GM18502 (cell line): ENCODE results near the gene RALGPS1.
A peak's percentile ranks its signal among the peaks of the same experiment; 100 is the strongest.
"Not testable (repeated sequence)": the region's sequence is repeated elsewhere in the genome, so short reads cannot be mapped to it uniquely, and the experiment has no call there.

Source experiments
- ATAC-seq: cut with Tn5 transposase; IDR thresholded peaks from one replicate; pipeline ENCODE4 v1.9.1; 2021; ENCODE audit warnings: mild to moderate bottlenecking; ENCODE audit not compliant: unreplicated experiment, poor library complexity

Gene RALGPS1

DNA sequence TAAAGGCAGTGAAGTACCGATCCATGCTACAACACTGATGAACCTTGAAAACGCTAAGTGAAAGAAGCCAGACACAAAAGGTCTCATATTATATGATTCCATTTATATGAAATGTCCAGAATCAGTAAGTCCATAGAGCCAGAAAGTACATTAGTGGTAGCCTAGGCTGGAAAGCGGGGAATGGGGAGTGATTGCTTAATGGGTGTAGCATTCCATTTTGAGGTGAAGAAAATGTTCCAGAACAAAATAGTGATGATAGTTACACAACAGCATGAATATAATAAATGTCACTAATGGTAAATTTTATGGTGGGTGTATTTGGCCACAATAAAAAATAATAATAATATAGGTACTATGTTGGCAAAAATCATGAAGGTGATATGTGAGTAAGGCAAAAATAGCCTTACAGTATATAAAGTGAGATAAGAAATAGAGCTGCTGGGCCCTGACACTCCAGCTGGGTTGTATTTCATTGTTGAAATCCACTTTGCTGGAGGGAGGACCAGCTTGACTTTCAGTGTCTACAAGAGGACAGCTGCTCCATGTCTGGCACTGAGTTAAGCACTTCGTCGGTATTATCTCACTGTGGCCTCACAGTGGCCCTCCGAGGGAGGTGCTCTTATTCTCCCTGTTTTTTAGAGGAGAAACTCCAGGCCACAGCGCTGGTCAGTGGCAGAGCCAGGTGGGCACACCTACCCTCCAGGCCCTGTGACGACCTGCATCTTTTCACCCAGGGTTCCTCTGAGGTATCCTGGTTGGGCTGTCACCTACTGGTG, 230.3 kb downstream of the RALGPS1 start:
- ATAC-seq = no peak

DNA sequence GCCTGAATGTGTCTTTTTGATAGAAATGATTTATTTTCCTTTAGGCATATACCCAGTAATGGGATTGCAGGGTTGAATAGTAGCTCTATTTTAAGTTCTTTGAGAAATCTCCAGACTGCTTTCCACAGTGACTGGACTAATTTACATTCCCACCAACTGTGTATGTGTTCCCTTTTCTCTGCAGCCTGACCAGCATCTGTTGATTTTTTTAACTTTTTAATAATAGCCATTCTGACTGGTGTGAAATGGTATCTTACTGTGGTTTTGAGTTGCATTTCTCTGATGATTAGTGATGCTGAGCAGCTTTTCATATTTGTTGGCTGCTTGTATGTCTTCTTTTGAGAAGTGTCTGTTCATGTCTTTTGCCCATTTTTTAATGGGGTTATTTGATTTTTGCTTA, 232.3 kb downstream of the RALGPS1 start:
- not testable (repeated sequence) for ATAC-seq

DNA sequence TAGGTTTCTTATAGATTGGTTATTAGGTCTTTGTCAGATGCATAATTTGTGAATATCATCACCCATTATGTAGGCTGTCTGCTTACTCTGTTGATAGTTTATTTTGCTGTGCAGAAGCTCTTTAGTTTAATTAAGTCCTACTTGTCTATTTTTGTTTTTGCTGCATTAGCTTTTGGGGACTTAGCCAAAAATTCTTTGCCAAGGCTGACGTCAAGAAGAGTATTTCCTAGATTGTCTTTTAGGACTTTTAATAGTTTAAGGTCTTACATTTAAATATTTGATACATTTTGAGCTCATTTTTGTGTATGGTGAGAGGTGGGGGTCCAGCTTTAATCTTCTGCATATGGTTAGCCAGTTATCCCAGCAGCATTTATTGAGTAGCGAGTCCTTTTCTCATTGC, 232.7 kb downstream of the RALGPS1 start:
- no peak for ATAC-seq

DNA sequence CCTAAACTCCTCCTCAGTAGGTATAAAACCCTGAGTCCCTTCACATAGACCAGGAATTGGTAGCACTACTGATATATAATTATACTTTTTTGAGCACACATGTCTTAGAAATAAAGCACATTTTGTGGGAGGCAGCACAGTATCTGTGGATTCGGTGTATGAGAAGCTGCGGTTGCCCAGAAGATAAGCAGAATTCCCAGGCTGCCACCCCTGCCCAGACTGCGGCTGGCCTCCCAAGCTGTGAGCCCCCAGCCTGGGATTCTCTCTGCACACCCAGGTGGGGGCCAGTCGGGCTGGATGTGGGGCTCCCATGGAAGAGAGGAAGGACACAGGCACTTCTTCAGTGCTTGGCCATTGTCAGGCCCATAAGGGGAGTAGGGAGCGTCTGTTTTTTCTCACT, 233.4 kb downstream of the RALGPS1 start:
- no peak for ATAC-seq

DNA sequence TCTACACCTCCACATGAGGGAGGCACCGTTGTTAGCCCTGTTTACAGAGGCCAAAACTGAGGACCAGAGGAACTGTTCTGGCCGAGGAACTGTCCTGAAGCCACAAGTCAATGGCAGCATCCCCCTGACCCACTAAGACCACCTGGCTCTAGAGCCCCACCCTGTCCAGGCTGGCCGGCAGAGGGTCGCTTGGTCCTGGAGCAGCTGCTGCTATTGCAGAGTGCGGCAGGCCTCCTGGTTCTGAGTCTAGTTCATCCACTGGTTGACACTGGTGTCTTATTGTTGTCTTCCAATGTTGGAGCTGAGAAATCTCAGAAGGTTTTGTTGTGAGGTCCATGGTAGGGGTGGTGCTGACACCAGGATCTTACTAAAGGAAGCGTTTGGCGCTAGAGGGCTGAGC, 234.4 kb downstream of the RALGPS1 start:
- ATAC-seq = no peak

DNA sequence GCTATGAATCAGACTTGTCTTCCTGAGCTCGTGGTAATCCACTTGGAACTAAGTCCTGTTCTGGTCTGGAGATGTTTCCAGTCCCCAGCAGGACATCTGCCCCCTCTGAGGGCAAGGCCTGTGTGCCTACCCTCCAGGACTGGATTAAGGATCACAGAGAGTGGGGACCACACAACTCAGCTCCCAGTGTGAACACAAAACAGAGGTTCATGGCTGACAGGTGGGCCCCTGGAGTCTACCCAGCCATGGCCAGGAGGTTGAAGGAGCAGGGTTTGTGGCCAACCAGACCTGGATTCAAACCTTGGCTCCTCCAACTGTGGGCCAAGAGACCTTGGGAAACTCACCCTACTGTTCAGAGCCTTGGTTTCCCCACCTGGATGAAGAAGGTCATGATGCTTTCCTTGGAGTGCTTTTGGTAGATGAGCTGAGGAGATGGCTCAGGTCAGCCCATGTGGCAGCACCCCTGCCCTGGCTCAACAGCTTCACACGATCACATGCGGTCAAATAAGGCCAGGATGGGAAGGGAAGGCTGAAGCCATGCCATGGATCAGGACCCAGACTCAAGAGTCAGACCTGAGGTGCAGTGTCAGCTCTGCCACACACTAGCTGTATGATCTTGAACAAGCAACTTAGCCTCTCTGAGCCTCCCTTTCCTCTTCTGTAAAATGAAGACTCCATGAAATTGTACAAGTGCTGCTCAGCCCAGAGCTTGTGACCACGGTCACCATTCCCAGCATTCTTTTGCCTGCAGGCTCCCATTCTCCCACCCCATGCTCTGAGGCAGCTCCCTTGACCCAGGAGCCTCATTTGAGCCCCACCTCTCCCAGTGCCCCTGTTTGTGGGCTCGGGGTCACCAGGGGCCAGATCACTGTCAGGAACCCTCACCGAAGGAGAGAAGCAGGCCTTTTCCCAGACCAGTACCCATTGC, 235.1 kb downstream of the RALGPS1 start:
- no peak for ATAC-seq

DNA sequence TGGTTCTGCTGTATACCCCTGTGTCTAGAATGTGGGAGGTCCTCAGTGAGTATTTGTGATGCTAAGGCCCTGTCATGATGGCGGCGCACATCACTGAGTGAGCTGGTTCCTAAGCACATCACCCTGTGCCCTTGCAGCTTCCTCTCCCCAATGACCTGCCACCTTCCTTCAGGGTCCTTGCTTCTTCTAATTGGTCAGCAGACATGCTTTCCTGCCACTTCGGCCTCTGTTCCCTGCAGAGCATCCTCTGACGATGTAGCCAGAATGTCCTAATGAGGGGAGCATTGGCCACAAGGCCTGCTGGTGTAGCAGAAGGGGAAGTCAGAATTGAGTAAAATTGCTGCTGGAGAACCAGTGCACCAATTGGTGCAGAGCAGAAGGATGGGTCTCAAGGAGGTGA, 238.9 kb downstream of the RALGPS1 start:
- ATAC-seq = no peak

DNA sequence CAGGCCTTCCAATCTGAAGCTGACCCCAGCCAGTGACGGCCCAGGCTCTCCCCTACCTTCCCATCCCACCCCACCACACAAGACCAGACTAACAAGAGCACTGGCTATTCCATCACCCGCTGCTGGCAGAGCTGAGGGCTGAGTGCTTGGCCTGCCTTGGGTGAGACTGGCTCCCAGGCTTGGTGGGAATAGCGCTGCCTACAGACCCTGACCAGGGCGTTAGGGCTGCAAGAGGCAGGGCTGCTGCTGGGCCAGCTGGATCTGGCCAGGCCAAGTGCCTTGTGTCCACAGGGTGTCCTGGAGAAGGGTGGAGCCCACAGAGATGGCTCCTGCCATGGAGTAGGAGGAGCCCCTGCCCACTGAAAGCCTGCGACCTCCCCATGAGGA, 239.4 kb downstream of the RALGPS1 start:
- peak; percentile 4 for ATAC-seq

DNA sequence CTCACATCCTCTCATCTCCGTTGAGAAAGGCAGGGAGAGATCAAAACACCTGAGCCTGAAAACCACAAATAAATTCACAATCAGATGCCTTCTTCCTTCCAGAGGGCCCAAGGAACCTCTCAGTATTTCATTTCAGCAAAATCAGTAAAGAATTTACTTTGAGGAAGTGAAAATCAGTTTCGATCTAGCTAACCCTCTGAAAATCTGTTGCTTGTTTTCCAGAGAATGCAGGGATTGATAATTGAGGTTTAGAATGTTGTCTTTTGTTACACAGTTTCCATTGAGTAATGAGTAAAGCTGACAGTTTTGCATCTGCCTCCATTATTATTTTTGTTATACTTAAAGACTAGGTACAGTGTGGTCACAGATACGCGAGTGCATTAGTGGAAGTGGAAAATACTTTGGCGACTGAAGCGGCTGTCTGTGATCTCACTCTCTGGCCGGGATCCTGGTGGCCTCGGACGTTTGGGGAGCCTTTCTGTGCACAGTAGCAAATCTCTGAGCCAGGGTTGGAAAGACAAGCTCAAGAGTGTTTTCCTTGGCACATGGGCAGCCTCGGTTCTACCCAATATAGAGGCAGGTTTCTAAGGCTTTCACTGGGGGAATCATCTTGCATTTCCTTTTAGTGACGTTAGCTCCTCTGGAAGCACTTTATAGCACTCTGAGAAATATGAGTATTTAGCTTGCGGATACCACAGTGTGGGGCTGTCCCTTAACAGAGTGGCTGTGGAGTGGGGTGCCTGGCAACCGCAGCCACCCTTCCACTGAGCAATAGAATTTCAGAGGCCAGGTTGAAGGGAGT, 240.0 kb downstream of the RALGPS1 start:
- ATAC-seq = peak; percentile 53

DNA sequence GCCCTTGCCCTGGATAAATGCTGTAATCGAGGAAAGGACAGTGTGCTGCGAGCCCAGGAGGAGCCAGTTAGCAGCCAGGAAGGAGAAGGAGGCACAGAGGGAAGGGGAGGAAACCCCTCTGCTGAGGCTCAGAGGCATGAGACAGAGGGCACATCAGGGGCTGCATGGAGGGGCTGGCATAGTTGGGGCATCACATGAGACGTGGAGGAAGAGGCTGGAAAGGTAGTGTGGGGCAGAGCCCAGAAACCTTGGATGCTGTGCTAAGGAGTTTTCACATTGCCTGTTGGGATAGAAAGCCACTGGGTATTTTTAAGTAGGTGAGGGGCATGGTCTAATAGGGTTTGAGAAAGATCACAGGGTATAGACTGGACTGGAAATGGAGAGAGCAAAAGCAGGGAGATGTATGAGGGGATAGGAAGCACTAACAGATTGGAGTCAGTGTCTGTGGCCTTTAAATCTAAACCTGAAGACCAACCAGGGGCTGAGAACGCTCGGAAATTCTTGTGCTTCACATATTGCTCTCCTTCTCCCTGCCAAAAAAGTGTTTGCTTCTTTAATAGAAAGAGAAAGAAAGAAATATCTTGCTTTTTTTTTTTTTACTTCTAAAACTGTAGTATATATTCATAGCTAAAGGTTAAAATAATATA, 240.9 kb downstream of the RALGPS1 start:
- ATAC-seq = no peak

DNA sequence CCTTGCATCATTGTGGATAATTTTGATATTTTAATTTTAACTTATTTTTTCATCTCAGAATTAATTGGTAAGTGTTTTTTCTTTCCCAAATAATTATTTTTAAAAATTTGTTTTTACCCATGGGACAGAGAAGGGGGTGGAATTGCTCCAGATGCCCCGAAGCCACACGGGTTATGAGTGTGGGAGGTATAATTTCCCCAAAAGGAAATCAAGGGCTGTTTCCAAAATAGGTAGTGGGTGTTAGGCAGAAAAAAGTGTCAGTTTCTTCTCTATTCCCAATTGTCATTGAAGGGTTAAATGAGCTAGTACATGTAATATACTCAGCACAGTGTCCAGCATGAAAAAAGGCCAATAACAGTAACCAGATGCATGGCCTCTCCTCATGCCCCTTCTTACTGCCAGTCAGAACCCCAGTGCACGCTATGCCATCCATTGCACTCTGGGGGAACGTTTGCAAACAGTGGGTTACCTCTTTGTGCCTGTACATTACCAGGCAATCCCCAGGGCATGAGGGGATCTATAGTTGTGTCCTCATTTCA, 244.3 kb downstream of the RALGPS1 start:
- ATAC-seq = no peak

DNA sequence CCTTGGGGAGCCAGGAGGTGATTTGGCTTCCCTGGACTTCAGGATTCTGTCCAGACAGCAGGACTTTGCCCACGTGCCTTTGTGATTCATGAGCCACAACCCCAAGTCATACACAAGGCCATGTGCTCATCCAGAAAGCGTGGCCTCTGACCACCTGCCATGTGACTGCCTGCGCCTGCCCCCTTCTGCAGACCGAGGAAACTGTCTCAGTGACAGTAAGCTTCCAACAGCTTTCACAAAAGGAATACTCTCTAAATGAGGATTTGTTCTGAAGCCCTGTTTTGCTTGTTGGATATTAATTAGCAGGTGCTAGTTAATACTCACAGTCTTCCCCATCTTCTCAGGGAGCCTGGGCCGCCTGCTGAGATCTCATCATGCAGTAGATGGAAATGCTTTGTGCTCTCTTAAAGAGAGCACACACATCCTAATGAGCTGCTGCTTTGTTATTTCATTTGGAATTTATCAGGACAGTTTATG, 244.8 kb downstream of the RALGPS1 start:
- ATAC-seq = no peak

DNA sequence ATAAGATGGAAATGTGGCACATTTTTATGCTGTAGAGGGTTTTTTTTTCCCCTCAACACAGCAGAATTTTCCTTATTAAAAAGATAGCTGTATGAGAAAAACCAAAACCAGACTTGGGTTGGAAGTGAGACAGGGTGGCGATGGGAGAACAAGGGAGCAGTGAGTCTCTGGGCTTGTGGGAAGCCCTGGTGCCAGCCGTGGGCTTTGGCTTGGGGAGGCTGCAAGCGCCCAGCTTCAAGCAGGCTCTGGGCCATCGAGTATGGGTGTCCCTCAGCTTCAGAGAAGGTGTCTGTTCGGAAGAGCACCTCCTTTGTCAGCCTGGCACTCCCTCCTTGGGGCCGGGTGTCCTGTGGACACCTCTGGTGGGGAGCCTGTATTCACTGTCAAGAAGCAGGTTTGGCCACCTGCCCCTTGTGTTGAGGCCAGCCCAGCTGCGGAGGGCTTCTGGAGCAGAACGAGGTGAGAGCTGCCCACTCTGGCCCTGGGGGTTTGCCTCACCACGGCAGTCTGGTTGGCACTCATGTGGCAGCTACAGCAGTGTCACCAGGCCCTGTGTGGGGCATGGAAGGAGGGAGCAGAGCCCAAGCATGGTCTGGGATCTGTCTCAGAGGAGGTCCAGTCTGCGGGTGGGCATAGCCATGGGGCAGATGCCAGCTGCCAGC, 245.5 kb downstream of the RALGPS1 start:
- no peak for ATAC-seq

DNA sequence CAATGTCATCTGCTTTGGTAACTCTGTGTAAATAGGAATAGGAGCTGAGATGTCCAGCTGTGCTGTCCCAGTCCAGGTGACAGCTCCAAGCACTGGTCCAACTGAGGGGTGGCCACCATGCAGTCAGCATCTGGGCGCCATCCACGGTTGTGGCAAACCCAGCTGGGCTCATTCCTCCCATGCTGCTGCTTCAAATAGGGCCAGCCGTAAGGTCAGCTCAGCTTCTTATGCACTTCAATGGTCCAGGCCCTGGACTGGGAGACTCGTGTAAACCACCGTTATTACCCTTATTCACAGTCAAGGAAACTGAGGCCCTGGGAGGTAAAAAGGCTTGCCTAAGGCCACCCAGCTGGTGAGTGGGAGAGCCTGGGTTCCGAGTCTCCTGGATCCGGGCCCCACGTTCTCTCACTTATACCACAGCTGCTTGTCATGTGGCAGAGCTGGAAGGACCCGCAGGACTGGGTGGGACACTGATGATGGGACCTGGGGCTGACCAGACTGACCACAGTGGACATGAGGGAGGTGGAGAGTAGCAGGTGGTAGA, 246.6 kb downstream of the RALGPS1 start:
- ATAC-seq = no peak

DNA sequence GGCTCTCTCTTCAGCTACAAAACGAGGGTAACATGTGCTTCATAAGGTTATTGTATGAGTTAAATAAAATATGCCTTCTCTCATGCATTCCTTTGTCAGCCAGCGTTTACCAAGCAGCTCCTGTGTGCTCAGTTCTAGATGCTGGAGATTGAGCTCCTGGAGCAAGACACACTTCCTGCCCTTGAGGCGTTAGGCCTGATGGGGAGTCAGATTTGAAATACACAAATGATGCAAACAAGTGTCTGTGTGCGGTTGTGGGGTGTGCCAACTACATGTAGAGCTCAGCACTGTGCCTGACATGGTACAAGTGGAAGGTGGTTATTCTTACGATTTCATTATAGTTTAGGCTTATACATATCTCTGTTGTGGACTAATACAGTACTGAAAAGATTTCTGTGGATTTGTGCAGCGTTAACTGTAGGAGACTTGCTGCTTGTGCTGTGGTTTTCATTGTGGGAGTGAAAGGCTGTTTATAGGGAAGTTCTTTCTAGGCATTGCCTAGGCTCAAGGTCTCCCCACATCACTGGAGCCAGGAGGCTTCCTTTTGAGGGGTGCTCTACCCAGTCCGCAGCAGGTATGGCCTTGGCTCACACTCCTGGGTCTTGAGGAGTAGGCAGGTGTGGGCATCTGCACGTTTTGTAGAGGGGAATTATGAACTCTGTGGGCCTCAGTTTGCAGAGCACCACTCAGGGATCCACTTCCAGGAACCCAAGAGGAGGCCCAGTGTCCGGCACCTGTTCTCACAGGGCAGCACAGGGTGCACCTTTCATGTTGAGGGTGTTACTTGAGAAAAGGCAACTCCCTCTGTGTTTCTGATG, 247.7 kb downstream of the RALGPS1 start:
- no peak for ATAC-seq

DNA sequence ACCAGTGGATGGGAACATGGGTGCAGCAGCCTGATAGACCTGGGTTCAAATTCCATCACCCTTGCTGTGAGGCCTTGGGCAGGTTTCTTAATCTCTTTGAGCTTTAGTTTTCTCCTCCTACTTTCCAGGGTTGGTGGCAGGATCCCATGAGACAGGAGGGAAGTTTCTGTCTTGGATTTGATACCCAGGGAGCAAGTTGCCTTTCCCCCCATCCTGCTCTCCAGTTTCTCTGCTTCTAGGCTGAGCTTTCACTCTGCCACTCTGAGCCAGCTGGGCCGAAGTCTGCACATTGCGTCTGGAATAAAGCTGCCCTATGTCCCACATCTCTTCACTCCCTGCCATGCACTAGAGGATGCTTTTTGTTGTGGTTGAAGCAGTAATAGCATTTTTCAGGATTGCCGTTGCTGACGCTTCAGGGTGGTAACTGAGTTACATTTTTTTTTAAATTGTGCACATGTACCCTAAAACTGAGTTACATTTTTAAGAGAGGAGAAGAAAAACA, 248.3 kb downstream of the RALGPS1 start:
- ATAC-seq = no peak

DNA sequence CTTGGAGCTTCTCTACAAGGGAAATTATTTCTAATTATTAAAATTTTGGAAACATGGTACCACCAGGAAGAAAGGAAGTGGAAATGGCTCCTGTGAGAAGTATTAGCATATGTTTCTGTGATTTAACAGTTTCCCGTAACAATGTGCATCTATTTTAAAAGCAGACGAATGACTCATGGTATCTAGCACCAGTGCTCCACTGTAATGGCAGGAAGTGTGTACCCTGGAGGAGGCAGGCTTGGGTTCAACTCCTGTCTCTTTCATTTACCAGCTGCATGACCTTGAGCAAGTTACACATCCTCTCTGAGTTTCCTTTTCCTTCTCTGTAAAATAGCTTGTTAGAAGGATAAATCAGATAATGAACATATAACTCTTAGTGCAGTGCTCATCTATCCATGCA, 248.8 kb downstream of the RALGPS1 start:
- ATAC-seq = no peak

DNA sequence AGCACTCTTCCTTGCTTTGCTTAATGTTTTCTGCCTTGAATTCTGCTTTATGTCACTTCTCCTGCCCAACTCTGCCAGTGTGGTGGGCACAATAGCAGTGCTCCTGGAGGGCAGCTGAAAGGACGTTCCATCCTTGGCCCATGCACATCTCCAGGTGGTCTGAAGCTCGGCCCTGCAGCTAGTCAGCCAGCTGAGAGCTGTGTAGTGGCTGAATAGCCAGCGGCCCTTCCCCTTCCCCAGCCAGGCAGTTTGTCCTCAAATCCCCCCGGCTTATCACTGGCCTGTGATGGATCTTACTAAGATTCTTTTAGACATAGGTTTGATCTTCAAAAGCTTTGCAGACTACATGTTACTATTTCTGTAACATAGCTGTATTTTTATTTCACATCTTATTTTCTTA, 250.5 kb downstream of the RALGPS1 start:
- ATAC-seq = no peak
